ENCODE measurements around the gene UBE2C. TPM values are rescaled to one million over a fixed set of nuclear protein-coding genes. Genes with fewer than 3 reads are reported as not detected.

UBE2C gene
- total RNA-seq, 1 donor from 2014 or later, result 10.4 TPM

GRCh38 chr20:45817376-45818194 lies 5.1 kb downstream of the UBE2C start:
- no peak overlapping the region for H3K27ac ChIP-seq (ENCODE audit: low read depth, low read length)
- H3K4me1 ChIP-seq (ENCODE audit: control insufficient read depth in 3 of 3, insufficient read depth in 3 of 3, low read length in 3 of 3), result peaks cover 13 to 17% (median 14%) of the 10 kb centered on the region in 3 donors
- peaks cover 2 to 10% (median 9%) of the 10 kb centered on the region in 3 donors for H3K36me3 ChIP-seq (ENCODE audit: control insufficient read depth in 3 of 3, insufficient read depth in 3 of 3, low read length in 3 of 3)
- H3K9ac ChIP-seq (ENCODE audit: low read depth in 1 of 3, low read length in 3 of 3), result no peak overlapping the region
- no peaks in the 10 kb centered on the region for H3K9me3 ChIP-seq (ENCODE audit: control insufficient read depth in 3 of 3, low read length in 3 of 3)
- no peak overlapping the region for H3K4me3 ChIP-seq (ENCODE audit: low read length in 3 of 3)
- peaks cover 0 to 2% (median 0%) of the 10 kb centered on the region in 3 donors for H3K27me3 ChIP-seq (ENCODE audit: control insufficient read depth in 3 of 3, insufficient read depth in 3 of 3, low read length in 3 of 3)

GRCh38 chr20:45818239-45818638 lies 5.8 kb downstream of the UBE2C start:
- Histone ChIP-seq H3K4me1 (ENCODE audit: control insufficient read depth in 3 of 3, insufficient read depth in 3 of 3, low read length in 3 of 3) (peaks cover 13 to 15% (median 15%) of the 10 kb centered on the region in 3 donors), H3K9me3 (ENCODE audit: control insufficient read depth in 3 of 3, low read length in 3 of 3) (no peaks in the 10 kb centered on the region), H3K36me3 (ENCODE audit: control insufficient read depth in 3 of 3, insufficient read depth in 3 of 3, low read length in 3 of 3) (peaks cover 5 to 13% (median 10%) of the 10 kb centered on the region in 3 donors), H3K9ac (ENCODE audit: low read depth in 1 of 3, low read length in 3 of 3) (no peak overlapping the region), H3K4me3 (ENCODE audit: low read length in 3 of 3) (no peak overlapping the region), H3K27ac (ENCODE audit: low read depth, low read length) (peak overlapping the region; percentile 25), H3K27me3 (ENCODE audit: control insufficient read depth in 3 of 3, insufficient read depth in 3 of 3, low read length in 3 of 3) (peaks cover 0 to 8% (median 0%) of the 10 kb centered on the region in 3 donors)

- no peaks in the 10 kb centered on the region for H3K9me3 ChIP-seq (ENCODE audit: control insufficient read depth in 3 of 3, low read length in 3 of 3)
- no peak overlapping the region for H3K27ac ChIP-seq (ENCODE audit: low read depth, low read length)
- H3K4me3 ChIP-seq (ENCODE audit: low read length in 3 of 3), result no peak overlapping the region
- H3K9ac ChIP-seq (ENCODE audit: low read depth in 1 of 3, low read length in 3 of 3), result no peak overlapping the region
- peaks cover 18 to 26% (median 23%) of the 10 kb centered on the region in 3 donors for H3K4me1 ChIP-seq (ENCODE audit: control insufficient read depth in 3 of 3, insufficient read depth in 3 of 3, low read length in 3 of 3)
- peaks cover 12 to 22% (median 14%) of the 10 kb centered on the region in 3 donors for H3K36me3 ChIP-seq (ENCODE audit: control insufficient read depth in 3 of 3, insufficient read depth in 3 of 3, low read length in 3 of 3)
- peaks cover 6 to 9% (median 8%) of the 10 kb centered on the region in 3 donors for H3K27me3 ChIP-seq (ENCODE audit: control insufficient read depth in 3 of 3, insufficient read depth in 3 of 3, low read length in 3 of 3)
These were observed 7.0 kb downstream of the UBE2C start for GRCh38 chr20:45819466-45819865.

- Histone ChIP-seq H3K4me3 (ENCODE audit: low read length in 3 of 3) (peak overlapping the region; percentile 29 to 81 (median 54)), H3K9ac (ENCODE audit: low read depth in 1 of 3, low read length in 3 of 3) (no peak overlapping the region), H3K27me3 (ENCODE audit: control insufficient read depth in 3 of 3, insufficient read depth in 3 of 3, low read length in 3 of 3) (peaks cover 6 to 9% (median 8%) of the 10 kb centered on the region in 3 donors), H3K27ac (ENCODE audit: low read depth, low read length) (no peak overlapping the region), H3K36me3 (ENCODE audit: control insufficient read depth in 3 of 3, insufficient read depth in 3 of 3, low read length in 3 of 3) (peaks cover 16 to 38% (median 21%) of the 10 kb centered on the region in 3 donors), H3K4me1 (ENCODE audit: control insufficient read depth in 3 of 3, insufficient read depth in 3 of 3, low read length in 3 of 3) (peaks cover 30 to 43% (median 34%) of the 10 kb centered on the region in 3 donors), H3K9me3 (ENCODE audit: control insufficient read depth in 3 of 3, low read length in 3 of 3) (no peaks in the 10 kb centered on the region)
These were observed 9.5 kb downstream of the UBE2C start for GRCh38 chr20:45821947-45822346.

- Histone ChIP-seq H3K4me3 (ENCODE audit: low read length in 3 of 3) (peak overlapping the region; percentile 69 to 91 (median 81)), H3K27ac (ENCODE audit: low read depth, low read length) (no peak overlapping the region), H3K9me3 (ENCODE audit: control insufficient read depth in 3 of 3, low read length in 3 of 3) (no peaks in the 10 kb centered on the region), H3K27me3 (ENCODE audit: control insufficient read depth in 3 of 3, insufficient read depth in 3 of 3, low read length in 3 of 3) (peaks cover 6 to 9% (median 8%) of the 10 kb centered on the region in 3 donors), H3K36me3 (ENCODE audit: control insufficient read depth in 3 of 3, insufficient read depth in 3 of 3, low read length in 3 of 3) (peaks cover 16 to 38% (median 21%) of the 10 kb centered on the region in 3 donors), H3K4me1 (ENCODE audit: control insufficient read depth in 3 of 3, insufficient read depth in 3 of 3, low read length in 3 of 3) (peaks cover 34 to 52% (median 35%) of the 10 kb centered on the region in 3 donors), H3K9ac (ENCODE audit: low read depth in 1 of 3, low read length in 3 of 3) (peak overlapping the region; percentile 70 to 90 (median 71))
These were observed 10.4 kb downstream of the UBE2C start for GRCh38 chr20:45822857-45823256.

GRCh38 chr20:45823949-45824835 lies 11.7 kb downstream of the UBE2C start:
- peaks cover 6 to 9% (median 8%) of the 10 kb centered on the region in 3 donors for H3K27me3 ChIP-seq (ENCODE audit: control insufficient read depth in 3 of 3, insufficient read depth in 3 of 3, low read length in 3 of 3)
- peaks cover 40 to 62% (median 45%) of the 10 kb centered on the region in 3 donors for H3K4me1 ChIP-seq (ENCODE audit: control insufficient read depth in 3 of 3, insufficient read depth in 3 of 3, low read length in 3 of 3)
- peaks cover 16 to 38% (median 17%) of the 10 kb centered on the region in 3 donors for H3K36me3 ChIP-seq (ENCODE audit: control insufficient read depth in 3 of 3, insufficient read depth in 3 of 3, low read length in 3 of 3)
- peak overlapping the region; percentile 75 to 91 (median 81) for H3K4me3 ChIP-seq (ENCODE audit: low read length in 3 of 3)
- H3K9ac ChIP-seq (ENCODE audit: low read depth in 1 of 3, low read length in 3 of 3), result peak overlapping the region; percentile 90 to 97 (median 91)
- H3K9me3 ChIP-seq (ENCODE audit: control insufficient read depth in 3 of 3, low read length in 3 of 3), result no peaks in the 10 kb centered on the region
- H3K27ac ChIP-seq (ENCODE audit: low read depth, low read length), result peak overlapping the region; percentile 99

- H3K9me3 ChIP-seq (ENCODE audit: control insufficient read depth in 3 of 3, low read length in 3 of 3), result no peaks in the 10 kb centered on the region
- peak overlapping the region; percentile 69 to 91 (median 81) for H3K4me3 ChIP-seq (ENCODE audit: low read length in 3 of 3)
- peaks cover 13 to 29% (median 14%) of the 10 kb centered on the region in 3 donors for H3K36me3 ChIP-seq (ENCODE audit: control insufficient read depth in 3 of 3, insufficient read depth in 3 of 3, low read length in 3 of 3)
- peak overlapping the region; percentile 99 for H3K27ac ChIP-seq (ENCODE audit: low read depth, low read length)
- H3K9ac ChIP-seq (ENCODE audit: low read depth in 1 of 3, low read length in 3 of 3), result peak overlapping the region; percentile 90 to 97 (median 91)
- H3K27me3 ChIP-seq (ENCODE audit: control insufficient read depth in 3 of 3, insufficient read depth in 3 of 3, low read length in 3 of 3), result peaks cover 6 to 9% (median 8%) of the 10 kb centered on the region in 3 donors
- peaks cover 40 to 62% (median 45%) of the 10 kb centered on the region in 3 donors for H3K4me1 ChIP-seq (ENCODE audit: control insufficient read depth in 3 of 3, insufficient read depth in 3 of 3, low read length in 3 of 3)
These were observed 14.1 kb downstream of the UBE2C start for GRCh38 chr20:45826381-45827019.

- Histone ChIP-seq H3K36me3 (ENCODE audit: control insufficient read depth in 3 of 3, insufficient read depth in 3 of 3, low read length in 3 of 3) (peaks cover 13 to 29% (median 14%) of the 10 kb centered on the region in 3 donors), H3K9ac (ENCODE audit: low read depth in 1 of 3, low read length in 3 of 3) (peak within 1 kb of the TSS; percentile 90 to 97 (median 91)), H3K4me1 (ENCODE audit: control insufficient read depth in 3 of 3, insufficient read depth in 3 of 3, low read length in 3 of 3) (peaks cover 36 to 61% (median 48%) of the 10 kb centered on the region in 3 donors), H3K9me3 (ENCODE audit: control insufficient read depth in 3 of 3, low read length in 3 of 3) (no peaks in the 10 kb centered on the region), H3K27ac (ENCODE audit: low read depth, low read length) (peak within 1 kb of the TSS; percentile 99), H3K4me3 (ENCODE audit: low read length in 3 of 3) (peak within 1 kb of the TSS; percentile 71 to 91 (median 81)), H3K27me3 (ENCODE audit: control insufficient read depth in 3 of 3, insufficient read depth in 3 of 3, low read length in 3 of 3) (peaks cover 6 to 9% (median 8%) of the 10 kb centered on the region in 3 donors)
These were observed 14.7 kb downstream of the UBE2C start, which contains the start of gene TNNC2 for GRCh38 chr20:45827030-45827652. Gene TNNC2, minus strand, starts transcription at chr20:45827312. Its CDS starts 64 bp downstream, at chr20:45827248.

GRCh38 chr20:45827712-45828111 lies 15.3 kb downstream of the UBE2C start:
- peak overlapping the region; percentile 90 to 97 (median 91) for H3K9ac ChIP-seq (ENCODE audit: low read depth in 1 of 3, low read length in 3 of 3)
- peak overlapping the region; percentile 59 to 81 (median 71) for H3K4me3 ChIP-seq (ENCODE audit: low read length in 3 of 3)
- H3K27ac ChIP-seq (ENCODE audit: low read depth, low read length), result peak overlapping the region; percentile 99
- peaks cover 13 to 27% (median 13%) of the 10 kb centered on the region in 3 donors for H3K36me3 ChIP-seq (ENCODE audit: control insufficient read depth in 3 of 3, insufficient read depth in 3 of 3, low read length in 3 of 3)
- no peaks in the 10 kb centered on the region for H3K9me3 ChIP-seq (ENCODE audit: control insufficient read depth in 3 of 3, low read length in 3 of 3)
- peaks cover 35 to 61% (median 48%) of the 10 kb centered on the region in 3 donors for H3K4me1 ChIP-seq (ENCODE audit: control insufficient read depth in 3 of 3, insufficient read depth in 3 of 3, low read length in 3 of 3)
- H3K27me3 ChIP-seq (ENCODE audit: control insufficient read depth in 3 of 3, insufficient read depth in 3 of 3, low read length in 3 of 3), result peaks cover 6 to 8% (median 6%) of the 10 kb centered on the region in 3 donors
